Right renal pelvis (tissue), 4 donors: ENCODE data around the gene NR1D2. TPM values are rescaled to one million over a fixed set of nuclear protein-coding genes. Genes with fewer than 3 reads are reported as not detected.

Experiments
- DNase-seq, 4 donors: peaks; one replicate each; pipeline ENCODE4 v3.0.0-alpha.2; 2013; ENCODE audit warnings: low read depth in 4 of 4, low spot score in 3 of 4, missing footprints in 1 of 4
- polyA plus RNA-seq, 4 donors: library from polyadenylated mRNA; unstranded; fragments of 120-200 nt; gene quantifications; one replicate each; pipeline ENCODE4 v1.2.1, GENCODE V29; 2013; ENCODE audit not compliant: insufficient read length in 4 of 4

Gene NR1D2
- polyA plus RNA-seq, 4 donors: 35.8 to 51.7 (median 47.1) TPM

GRCh38 chr3:23961913-23962312 lies 16.8 kb downstream of the NR1D2 start:
- DNase-seq: no peak

GRCh38 chr3:23964537-23965235 lies 19.6 kb downstream of the NR1D2 start:
- DNase-seq: no peak

- peak in 1 of 4 donors; percentile 12 for DNase-seq
Observed at GRCh38 chr3:23966328-23966727, 21.2 kb downstream of the NR1D2 start.

- no peak for DNase-seq
Observed at GRCh38 chr3:23968463-23969184, 23.5 kb downstream of the NR1D2 start.

- DNase-seq: no peak
Observed at GRCh38 chr3:23969393-23969792, 24.3 kb downstream of the NR1D2 start.

GRCh38 chr3:23971684-23972083 lies 26.6 kb downstream of the NR1D2 start:
- DNase-seq: no peak

- no peak for DNase-seq
Observed at GRCh38 chr3:23976555-23976954, 31.5 kb downstream of the NR1D2 start.

GRCh38 chr3:23979569-23979968 lies 34.5 kb downstream of the NR1D2 start:
- no peak for DNase-seq

GRCh38 chr3:23981136-23981535 lies 36.0 kb downstream of the NR1D2 start:
- DNase-seq: no peak

GRCh38 chr3:23981955-23982354 lies 36.9 kb downstream of the NR1D2 start:
- DNase-seq: no peak

- no peak for DNase-seq
Observed at GRCh38 chr3:23984934-23985333, 39.8 kb downstream of the NR1D2 start.

GRCh38 chr3:23985747-23986544 lies 40.9 kb downstream of the NR1D2 start:
- no peak for DNase-seq

GRCh38 chr3:23987356-23987755 lies 42.3 kb downstream of the NR1D2 start:
- no peak for DNase-seq

- DNase-seq: no peak
Observed at GRCh38 chr3:23991306-23991682, 46.2 kb downstream of the NR1D2 start.

- peak in 2 of 4 donors; percentile 25 to 26 for DNase-seq
Observed at GRCh38 chr3:23991683-23992628, 46.9 kb downstream of the NR1D2 start.

GRCh38 chr3:23993556-23994243 lies 48.6 kb downstream of the NR1D2 start:
- DNase-seq: no peak

- peak in 1 of 4 donors; percentile 33 for DNase-seq
Observed at GRCh38 chr3:23994244-23994569, 49.1 kb downstream of the NR1D2 start.

- DNase-seq: no peak
Observed at GRCh38 chr3:23995219-23995618, 50.1 kb downstream of the NR1D2 start.

- DNase-seq: no peak
Observed at GRCh38 chr3:23996095-23996524, 51.0 kb downstream of the NR1D2 start.
